Stimulated activated CD4-positive, alpha-beta T cell treated with anti-CD3 and anti-CD28 coated beads, TNF-alpha, amount 100 ng/mL, for 48 hours (primary cell): ENCODE data around the gene NRXN3.

ENCODE experiments used
- DNase-seq, 3 donors: peaks; one replicate each; pipeline ENCODE4 v3.0.0-alpha.2; 2020; ENCODE audit warnings: low read depth in 3 of 3

NRXN3 gene

GRCh38 chr14:79608446-79608845 is 1438.3 kb downstream of the NRXN3 start:
- DNase-seq, result no peak

GRCh38 chr14:79613625-79614024 is 1443.5 kb downstream of the NRXN3 start:
- DNase-seq, result no peak

GRCh38 chr14:79614448-79614847 is 1444.3 kb downstream of the NRXN3 start:
- DNase-seq, result no peak

GRCh38 chr14:79627058-79627457 is 1456.9 kb downstream of the NRXN3 start:
- no peak for DNase-seq

GRCh38 chr14:79629411-79630287 is 1459.5 kb downstream of the NRXN3 start:
- no peak for DNase-seq

GRCh38 chr14:79630288-79630960 is 1460.3 kb downstream of the NRXN3 start:
- no peak for DNase-seq

GRCh38 chr14:79631276-79631675 is 1461.1 kb downstream of the NRXN3 start:
- no peak for DNase-seq

GRCh38 chr14:79638672-79639266 is 1468.6 kb downstream of the NRXN3 start:
- no peak for DNase-seq

GRCh38 chr14:79639613-79640012 is 1469.4 kb downstream of the NRXN3 start:
- DNase-seq, result no peak

- no peak for DNase-seq
Measured at GRCh38 chr14:79641371-79641770, 1471.2 kb downstream of the NRXN3 start.

GRCh38 chr14:79643132-79643531 is 1473.0 kb downstream of the NRXN3 start:
- no peak for DNase-seq

- no peak for DNase-seq
Measured at GRCh38 chr14:79645753-79646362, 1475.7 kb downstream of the NRXN3 start.

- DNase-seq, result no peak
Measured at GRCh38 chr14:79649856-79650255, 1479.7 kb downstream of the NRXN3 start.

- DNase-seq, result no peak
Measured at GRCh38 chr14:79652513-79653307, 1482.5 kb downstream of the NRXN3 start.

GRCh38 chr14:79656056-79656455 is 1485.9 kb downstream of the NRXN3 start:
- no peak for DNase-seq

- no peak for DNase-seq
Measured at GRCh38 chr14:79656496-79656895, 1486.3 kb downstream of the NRXN3 start.

- no peak for DNase-seq
Measured at GRCh38 chr14:79658221-79658620, 1488.0 kb downstream of the NRXN3 start.

GRCh38 chr14:79658769-79659168 is 1488.6 kb downstream of the NRXN3 start:
- no peak for DNase-seq

GRCh38 chr14:79660053-79660939 is 1490.1 kb downstream of the NRXN3 start:
- DNase-seq, result no peak

GRCh38 chr14:79661752-79662151 is 1491.6 kb downstream of the NRXN3 start:
- no peak for DNase-seq
